GM19468 (cell line): Measurements from ENCODE around the gene HNRNPCL2.
"Not testable (repeated sequence)": the region's sequence is repeated elsewhere in the genome, so short reads cannot be mapped to it uniquely, and the experiment has no call there.

Source experiments
- ATAC-seq: cut with Tn5 transposase; IDR thresholded peaks from one replicate; pipeline ENCODE4 v1.9.1; 2021; ENCODE audit warnings: mild to moderate bottlenecking, moderate library complexity, moderate number of reproducible peaks; ENCODE audit not compliant: unreplicated experiment; ENCODE audit errors: extremely low read depth

Gene HNRNPCL2

GRCh38 chr1:13116754-13117153 lies at the start of gene HNRNPCL2:
TSS of gene HNRNPCL2 (minus strand) at chr1:13116854. CDS start at chr1:13116400, 454 bp downstream.
- ATAC-seq = not testable (repeated sequence)

GRCh38 chr1:13165531-13165930 lies 48.9 kb upstream of the HNRNPCL2 start, which contains the start of gene HNRNPCL4:
TSS of gene HNRNPCL4 (minus strand) at chr1:13165631. CDS start at chr1:13165467, 164 bp downstream.
- ATAC-seq = not testable (repeated sequence)

GRCh38 chr1:13155909-13156308 lies 39.3 kb upstream of the HNRNPCL2 start, which contains the start of gene PRAMEF26:
TSS of gene PRAMEF26 (minus strand) at chr1:13156009. CDS start at chr1:13153095, 2,914 bp downstream.
- not testable (repeated sequence) for ATAC-seq

- not testable (repeated sequence) for ATAC-seq
These were observed 46.2 kb downstream of the HNRNPCL2 start, which contains the start of gene PRAMEF25 for GRCh38 chr1:13070474-13070873. TSS of gene PRAMEF25 (plus strand) at chr1:13070774. CDS start at chr1:13073694, 2,920 bp downstream.
